NCI-H128 (cell line): ENCODE data around the gene TCF12.
"Not testable (repeated sequence)": the region's sequence is repeated elsewhere in the genome, so short reads cannot be mapped to it uniquely, and the experiment has no call there.

ENCODE experiments used
- DNase-seq: peaks from one replicate; lab custom pipeline; 2025; ENCODE audit not compliant: unreplicated experiment; lab: John Stamatoyannopoulos, UW

Gene TCF12

DNA sequence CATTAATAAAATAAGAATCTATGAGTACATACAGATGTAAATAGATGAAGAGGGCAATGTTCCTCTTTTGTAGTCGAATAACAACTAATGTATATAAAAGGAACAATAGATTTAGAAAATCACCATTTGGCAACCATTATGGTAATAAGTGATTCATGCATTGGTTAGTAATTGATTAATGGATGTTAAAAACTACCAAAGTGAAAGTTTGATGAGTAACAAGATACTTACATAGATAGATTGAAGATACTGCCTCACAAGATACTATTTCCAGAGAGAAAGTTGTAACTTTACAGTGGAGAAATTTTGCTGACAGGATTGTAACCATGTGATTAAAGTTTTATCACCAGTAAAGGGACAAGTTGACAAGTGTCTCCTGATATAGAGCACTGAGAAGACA, 55.0 kb downstream of the TCF12 start:
- no peak for DNase-seq

DNA sequence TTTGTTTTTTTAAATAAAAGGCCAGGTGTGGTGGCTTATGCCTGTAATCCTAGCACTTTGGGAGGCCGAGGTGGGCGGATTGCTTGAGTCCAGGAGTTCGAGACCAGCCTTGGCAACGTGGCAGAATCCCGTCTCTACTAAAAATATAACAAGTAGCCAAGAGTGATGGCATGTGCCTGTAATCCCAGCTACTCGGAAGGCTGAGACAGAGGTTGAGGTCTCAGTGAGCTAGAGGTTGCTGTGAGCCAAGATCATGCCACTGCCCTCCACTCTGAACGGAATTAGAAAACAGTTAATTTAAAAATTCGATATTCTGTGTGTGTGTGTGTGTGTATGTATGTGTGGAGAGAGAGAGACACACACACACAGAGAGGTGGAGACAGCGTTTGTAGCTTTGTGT, 58.8 kb downstream of the TCF12 start:
- DNase-seq, result no peak

GRCh38 chr15:56978898-56979662, 60.6 kb downstream of the TCF12 start:
- DNase-seq, result no peak

DNA sequence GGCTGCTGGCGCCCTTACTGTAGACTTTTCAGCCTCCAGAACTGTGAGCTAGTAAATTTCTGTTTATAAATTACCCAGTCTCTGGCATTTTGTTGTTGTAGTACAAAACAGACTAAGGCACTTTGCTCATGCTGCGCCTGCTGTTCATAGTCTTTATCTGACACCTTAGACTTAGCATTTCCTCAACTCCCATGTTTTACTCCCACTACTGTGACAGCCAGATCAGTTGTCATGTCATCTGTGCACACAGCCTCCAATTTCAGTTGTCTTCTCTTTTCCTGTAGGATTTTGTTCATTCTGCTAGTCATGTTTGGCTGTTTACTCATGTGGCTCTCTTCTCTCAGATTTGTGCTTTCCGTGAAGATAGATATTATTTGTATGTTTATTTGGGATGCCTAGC, 62.0 kb downstream of the TCF12 start:
- no peak for DNase-seq

GRCh38 chr15:56981160-56981559, 62.7 kb downstream of the TCF12 start:
- no peak for DNase-seq

- DNase-seq, result no peak
Measured at GRCh38 chr15:56982987-56983386, 64.5 kb downstream of the TCF12 start.

GRCh38 chr15:56984681-56985481, 66.4 kb downstream of the TCF12 start:
- DNase-seq, result no peak

DNA sequence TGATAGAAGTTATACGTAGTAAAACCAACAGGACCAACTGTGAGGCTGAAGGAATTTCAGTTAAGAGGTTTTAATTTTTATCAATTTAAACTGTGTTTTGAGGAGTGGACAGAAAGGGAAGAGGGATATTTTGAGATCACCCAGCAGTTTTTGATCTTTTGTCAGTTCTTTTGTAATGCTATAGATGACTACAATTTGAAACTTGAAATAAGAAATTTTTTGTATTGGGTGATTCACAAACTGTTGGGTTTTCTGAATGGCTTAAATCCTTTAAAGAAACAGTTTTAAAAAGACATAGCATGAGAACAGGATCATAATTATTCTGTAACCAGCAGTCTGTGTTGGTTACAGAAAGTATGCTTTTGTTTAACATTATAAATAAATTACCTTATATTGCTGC, 67.4 kb downstream of the TCF12 start:
- DNase-seq, result no peak

DNA sequence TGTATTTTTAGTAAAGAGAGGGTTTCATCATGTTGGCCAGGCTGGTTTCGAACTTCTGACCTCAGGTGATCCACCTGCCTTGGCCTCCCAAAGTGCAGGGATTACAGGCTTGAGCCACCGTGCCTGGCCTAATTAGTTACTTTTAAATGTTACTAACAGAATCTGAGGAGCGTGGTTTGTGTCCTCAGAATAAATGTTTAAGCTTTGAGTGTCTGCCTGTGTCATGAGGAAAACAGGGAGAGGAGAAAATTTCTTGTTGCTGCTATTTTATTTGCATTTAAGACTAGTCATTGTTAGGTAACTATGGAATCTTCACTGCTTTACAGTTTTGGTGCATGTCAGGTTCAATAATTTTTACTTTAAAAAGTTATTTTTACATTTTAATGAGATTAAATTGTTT, 68.8 kb downstream of the TCF12 start:
- DNase-seq, result no peak

GRCh38 chr15:56988219-56988618, 69.8 kb downstream of the TCF12 start:
- no peak for DNase-seq

GRCh38 chr15:56989411-56989924, 71.0 kb downstream of the TCF12 start:
- DNase-seq, result no peak

- DNase-seq, result no peak
Measured at GRCh38 chr15:56991017-56991416, 72.6 kb downstream of the TCF12 start.

DNA sequence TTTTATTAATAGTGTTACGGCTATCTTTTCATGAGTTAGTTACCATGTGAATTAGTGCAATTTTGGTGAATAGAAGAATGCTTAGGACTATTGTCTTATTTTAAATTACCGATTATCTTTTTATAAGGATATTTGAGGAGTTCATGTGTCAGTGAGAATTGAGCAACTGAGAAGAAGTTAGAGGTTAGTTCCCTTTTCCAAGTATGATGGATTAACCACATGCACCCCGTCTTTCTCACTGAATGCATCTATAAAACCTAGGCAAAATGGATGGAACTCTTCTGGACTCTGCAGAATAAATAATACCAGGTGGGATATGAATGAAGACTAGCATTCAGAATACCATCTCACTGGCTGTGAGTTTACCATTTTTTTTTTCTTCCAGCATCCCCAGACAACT, 74.3 kb downstream of the TCF12 start:
- no peak for DNase-seq

DNA sequence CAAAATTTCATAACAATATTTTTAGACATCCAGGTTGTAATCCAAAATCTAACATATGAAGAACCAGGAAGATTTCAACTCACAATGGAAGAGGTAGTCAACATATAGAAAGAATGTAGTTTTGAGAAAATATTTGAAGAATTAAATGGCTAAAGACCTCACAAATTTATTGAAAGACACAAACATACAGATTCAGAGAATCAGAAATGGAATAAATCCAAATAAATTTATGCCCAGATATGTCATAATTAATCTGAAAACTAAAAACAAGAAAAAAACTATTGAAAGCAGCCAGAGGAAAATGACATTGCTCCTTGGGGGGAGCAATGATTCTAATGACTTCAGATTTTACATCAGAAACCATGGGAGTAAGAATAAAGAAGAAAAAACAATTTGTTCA, 75.8 kb downstream of the TCF12 start:
- no peak for DNase-seq

DNA sequence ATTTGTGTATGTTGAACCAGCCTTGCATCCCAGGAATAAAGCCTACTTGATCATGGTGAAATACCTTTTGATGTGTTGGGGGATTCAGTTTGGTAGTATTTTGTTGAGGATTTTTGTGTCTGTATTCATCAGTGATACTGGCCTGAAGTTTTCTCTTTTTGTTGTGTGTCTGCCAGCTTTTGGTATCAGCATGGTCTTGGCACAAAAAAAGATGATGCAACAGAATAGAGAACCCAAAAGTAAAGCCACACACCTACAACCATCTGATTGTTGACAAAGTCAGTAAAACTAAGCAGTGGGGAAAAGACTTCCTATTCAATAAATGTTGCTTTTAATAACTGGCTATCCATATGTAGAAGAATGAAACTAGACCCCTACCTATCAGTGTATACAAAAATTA, 77.6 kb downstream of the TCF12 start:
- no peak for DNase-seq

GRCh38 chr15:56996746-56997470, 78.5 kb downstream of the TCF12 start:
- no peak for DNase-seq

- no peak for DNase-seq
Measured at GRCh38 chr15:57003418-57003817, 85.0 kb downstream of the TCF12 start.

DNA sequence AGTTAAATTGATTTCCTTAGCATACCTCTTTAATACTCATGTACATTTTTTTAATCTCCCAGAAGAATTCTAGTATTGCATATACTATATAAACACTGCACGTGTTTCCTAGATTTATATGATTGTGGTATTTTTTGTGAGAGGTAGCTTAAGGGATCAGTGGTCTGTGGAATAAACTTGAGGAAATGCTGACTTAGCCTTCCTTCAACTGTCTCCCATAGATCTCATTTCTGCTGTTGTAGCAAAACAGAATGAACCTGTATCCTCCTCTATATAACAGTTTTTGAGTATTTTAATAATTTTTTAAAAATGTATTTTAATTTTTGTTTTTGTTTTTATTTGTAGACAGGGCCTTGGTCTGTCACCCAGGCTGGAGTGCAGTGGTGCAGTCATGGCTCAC, 86.8 kb downstream of the TCF12 start:
- no peak for DNase-seq

- DNase-seq, result not testable (repeated sequence)
Measured at GRCh38 chr15:57007797-57008196, 89.4 kb downstream of the TCF12 start.

DNA sequence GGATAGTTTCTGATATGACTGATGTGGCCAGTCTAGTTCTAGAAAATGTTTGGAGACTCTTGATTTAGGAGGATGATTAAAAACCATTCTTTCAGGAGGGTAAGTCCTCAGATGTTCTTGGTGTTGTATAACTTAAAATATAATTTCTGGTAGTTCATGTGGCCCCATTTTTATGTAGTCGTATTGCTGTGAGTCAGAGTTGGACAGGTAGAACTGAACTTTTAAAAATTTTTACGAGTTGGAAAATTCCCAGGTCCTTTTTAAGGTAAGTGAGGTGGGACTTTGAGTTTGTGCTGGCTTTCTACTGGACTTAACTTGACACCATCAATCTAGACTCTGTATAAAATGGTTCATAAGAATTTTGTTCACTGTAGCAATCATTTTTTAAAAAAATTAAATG, 92.3 kb downstream of the TCF12 start:
- no peak for DNase-seq

- no peak for DNase-seq
Measured at GRCh38 chr15:57012556-57012955, 94.1 kb downstream of the TCF12 start.

DNA sequence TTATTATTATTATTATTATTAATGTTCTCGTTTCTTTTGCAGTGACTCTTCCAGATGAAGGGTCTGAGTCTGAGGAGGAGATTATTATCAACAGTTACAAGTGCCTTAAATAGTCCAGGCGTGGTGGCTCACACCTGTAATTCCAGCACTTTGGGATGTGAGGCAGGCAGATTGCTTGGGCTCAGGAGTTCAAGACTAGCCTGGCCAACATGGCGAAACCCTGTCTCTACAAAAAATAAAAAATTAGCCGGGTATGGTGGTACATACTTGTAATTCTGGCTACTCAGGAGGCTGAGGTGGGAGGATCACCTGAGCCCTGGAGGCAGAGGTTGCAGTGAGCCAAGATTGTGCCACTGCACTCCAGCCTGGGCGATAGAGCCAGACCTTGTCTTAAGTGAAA, 96.5 kb downstream of the TCF12 start:
- not testable (repeated sequence) for DNase-seq
